Stimulated activated CD4-positive, alpha-beta T cell treated with anti-CD3 and anti-CD28 coated beads, Interleukin-12 subunit alpha, Interleukin-12 subunit beta, amount 100 ng/mL, for 4 hours (primary cell): Measurements from ENCODE around the gene EXOSC3.

Experiments
- DNase-seq: peaks from one replicate; pipeline ENCODE4 v3.0.0-alpha.2; 2020

The EXOSC3 gene

GRCh38 chr9:37730839-37731238 lies 54.0 kb downstream of the EXOSC3 start:
- no peak for DNase-seq

- DNase-seq, result no peak
Measured at GRCh38 chr9:37730256-37730655, 54.6 kb downstream of the EXOSC3 start.
